Gastrocnemius medialis (tissue), 4 donors: ENCODE results near the gene GPC2.

ENCODE experiments used
- POLR2A ChIP-seq, 2 donors: fragments of 450-650 bp; IDR thresholded peaks; one replicate each; pipeline ENCODE4 v1.6.1; 2017; ENCODE audit warnings: antibody characterized with exemption in 2 of 2, mild to moderate bottlenecking in 2 of 2, moderate library complexity in 2 of 2
- TF ChIP-seq, protein P1 (sequence below), 5 experiments: fragments of 450-650 bp in 3 of 5; fragments of 200-600 bp in 2 of 5; sonication (generic) in 2 of 5; IDR thresholded peaks in 4 of 5; conservative IDR thresholded peaks in 1 of 5; 1 replicate in 4 of 5; 2 replicates in 1 of 5; pipeline ENCODE4 v1.5.1; 2016 to 2019; ENCODE audit warnings: antibody characterized with exemption in 5 of 5, mild to moderate bottlenecking in 3 of 5, moderate library complexity in 3 of 5

GRCh38 chr7:100195222-100195621 lies 18.0 kb upstream of the GPC2 start:
- TF ChIP-seq, protein P1, sequence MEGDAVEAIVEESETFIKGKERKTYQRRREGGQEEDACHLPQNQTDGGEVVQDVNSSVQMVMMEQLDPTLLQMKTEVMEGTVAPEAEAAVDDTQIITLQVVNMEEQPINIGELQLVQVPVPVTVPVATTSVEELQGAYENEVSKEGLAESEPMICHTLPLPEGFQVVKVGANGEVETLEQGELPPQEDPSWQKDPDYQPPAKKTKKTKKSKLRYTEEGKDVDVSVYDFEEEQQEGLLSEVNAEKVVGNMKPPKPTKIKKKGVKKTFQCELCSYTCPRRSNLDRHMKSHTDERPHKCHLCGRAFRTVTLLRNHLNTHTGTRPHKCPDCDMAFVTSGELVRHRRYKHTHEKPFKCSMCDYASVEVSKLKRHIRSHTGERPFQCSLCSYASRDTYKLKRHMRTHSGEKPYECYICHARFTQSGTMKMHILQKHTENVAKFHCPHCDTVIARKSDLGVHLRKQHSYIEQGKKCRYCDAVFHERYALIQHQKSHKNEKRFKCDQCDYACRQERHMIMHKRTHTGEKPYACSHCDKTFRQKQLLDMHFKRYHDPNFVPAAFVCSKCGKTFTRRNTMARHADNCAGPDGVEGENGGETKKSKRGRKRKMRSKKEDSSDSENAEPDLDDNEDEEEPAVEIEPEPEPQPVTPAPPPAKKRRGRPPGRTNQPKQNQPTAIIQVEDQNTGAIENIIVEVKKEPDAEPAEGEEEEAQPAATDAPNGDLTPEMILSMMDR (IDR thresholded peaks at IDR 0.05 in 4 of 5, conservative IDR thresholded peaks at IDR 0.05 in 1 of 5): no peak
- TF ChIP-seq POLR2A (IDR thresholded peaks at IDR 0.05): no peak
